GM20431 (cell line): ENCODE data around the gene KLHL30.
"Not testable (repeated sequence)": the region's sequence is repeated elsewhere in the genome, so short reads cannot be mapped to it uniquely, and the experiment has no call there.

ENCODE experiments used
- in situ Hi-C: fragments of 300-500 bp; cut with MseI, MboI; formaldehyde crosslinking; loops from one replicate; pipeline ENCODE4 v1.15.0; 2020; ENCODE audit warnings: low sequenced_read_pairs; ENCODE audit not compliant: unreplicated experiment

Gene KLHL30

DNA sequence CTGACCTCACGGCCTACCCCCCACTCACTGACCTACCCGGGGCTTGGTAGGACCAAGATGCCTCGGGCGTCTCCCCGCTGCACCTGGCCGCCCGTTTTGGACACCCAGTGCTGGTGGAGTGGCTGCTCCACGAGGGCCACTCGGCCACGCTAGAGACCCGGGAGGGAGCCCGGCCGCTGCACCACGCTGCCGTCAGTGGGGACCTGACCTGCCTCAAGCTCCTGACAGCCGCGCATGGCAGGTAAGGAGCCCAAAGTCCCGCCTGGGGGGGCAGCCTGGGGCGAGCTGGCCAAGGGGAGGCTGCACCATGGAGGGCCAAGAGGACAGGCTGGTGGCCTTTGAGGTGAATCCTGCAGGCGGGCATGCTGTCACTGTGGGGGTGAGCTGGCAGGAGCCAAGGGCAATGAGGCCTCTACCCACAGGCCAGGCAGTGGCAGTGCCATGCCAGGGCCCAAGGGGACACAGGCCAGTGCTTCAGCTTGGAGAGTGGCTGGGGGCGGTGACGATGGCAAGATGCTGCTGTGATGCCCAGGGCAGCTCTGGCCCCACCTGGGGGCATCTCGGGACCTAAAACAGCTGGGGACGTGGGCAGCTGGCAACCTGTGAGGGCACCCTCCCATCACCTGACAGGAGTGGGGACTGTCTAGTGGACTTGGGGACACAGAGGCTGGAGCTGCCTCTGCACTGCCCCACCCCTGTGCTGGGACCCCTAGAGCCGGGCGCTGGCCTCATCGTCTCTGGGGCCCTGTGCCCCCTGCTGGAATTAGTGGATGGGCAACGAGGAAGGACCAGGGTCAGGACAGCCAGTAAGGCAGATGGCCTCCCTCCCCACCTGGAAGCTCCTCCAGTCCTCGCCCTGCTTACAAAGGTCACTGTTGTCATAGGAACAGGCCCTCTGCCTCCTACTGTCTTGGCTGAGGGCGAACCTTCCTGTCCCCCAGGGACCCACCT lies 36.3 kb upstream of the KLHL30 start:
- in situ Hi-C loops: no loop called here

DNA sequence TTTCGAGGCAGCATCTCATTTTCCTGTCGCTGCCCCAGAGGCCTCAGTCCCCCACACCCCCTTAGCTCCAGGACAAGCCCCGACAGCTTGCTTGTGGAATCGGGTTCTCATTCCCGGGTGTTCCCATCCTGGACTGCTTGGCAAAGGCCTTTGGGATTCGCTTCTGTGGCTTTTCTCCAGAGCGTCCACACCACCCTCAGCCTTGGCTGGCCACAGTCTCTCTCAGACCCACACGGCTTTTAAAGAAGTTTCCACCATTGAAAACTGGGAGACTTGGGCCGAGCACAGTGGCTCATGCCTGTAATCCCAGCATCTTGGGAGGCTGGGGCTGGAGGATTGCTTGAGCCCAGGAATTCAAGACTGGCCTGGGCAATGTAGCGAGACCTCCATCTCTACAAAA lies 35.6 kb upstream of the KLHL30 start:
- in situ Hi-C loops: no loop called here

DNA sequence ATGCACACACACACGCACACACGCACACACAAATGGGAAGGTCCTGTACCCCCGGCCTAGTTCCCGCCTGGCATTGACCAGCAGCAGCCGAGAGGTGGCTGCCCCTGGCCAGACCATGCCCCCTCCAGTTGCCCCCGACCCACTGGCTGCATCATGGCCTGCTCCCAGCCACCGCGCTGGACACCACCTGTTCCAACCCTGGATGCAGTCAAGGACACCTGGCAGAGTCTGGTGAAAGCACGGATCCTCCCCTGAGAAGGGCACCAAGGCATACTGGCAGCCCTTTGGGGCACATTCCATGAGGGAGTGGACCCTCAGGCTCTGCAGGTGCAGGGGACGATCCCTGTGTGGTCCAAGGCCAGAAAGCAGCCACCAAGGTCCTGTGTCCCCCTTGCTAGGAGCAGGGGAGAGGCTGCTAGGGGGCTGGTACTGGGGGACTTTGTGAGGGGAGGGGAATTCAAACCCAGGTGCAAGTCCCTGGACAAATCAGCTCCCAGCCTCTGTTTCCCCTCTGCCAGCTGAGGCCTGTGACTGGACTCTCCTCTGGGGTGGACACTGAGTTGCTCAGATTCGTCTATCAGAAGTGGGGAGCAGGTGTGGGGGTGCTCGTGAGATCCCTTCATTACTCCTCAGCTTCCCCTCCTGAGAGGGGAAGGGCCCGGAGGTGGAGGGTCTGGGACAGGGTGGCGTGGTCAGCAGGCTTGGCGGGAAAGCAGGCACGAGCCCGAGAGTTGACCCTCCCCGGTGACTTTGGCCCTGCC lies 34.8 kb upstream of the KLHL30 start:
- in situ Hi-C loops: no loop called here

DNA sequence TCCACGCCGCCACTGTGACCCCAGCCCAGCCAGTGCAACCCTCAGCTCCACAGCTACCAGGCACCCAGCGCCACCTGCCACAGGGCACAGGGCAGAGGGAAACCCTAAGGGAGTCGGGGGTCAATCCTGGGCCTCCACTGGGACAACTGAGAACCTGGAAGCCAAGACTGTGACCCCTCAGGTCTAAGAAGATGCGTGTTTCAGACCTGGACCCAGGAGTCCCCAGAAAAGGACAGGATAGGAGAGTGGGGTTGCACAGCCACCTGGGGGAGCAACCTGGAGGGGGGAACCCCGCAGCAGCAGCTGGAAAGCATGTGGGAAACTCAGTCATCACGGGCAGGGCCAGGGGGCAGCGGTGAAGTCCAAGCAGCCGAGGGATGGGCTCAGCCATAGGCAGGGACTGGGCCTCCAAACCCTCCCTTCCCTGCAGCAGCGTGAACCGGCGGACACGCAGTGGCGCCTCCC lies 34.2 kb upstream of the KLHL30 start:
- in situ Hi-C loops: no loop called here

DNA sequence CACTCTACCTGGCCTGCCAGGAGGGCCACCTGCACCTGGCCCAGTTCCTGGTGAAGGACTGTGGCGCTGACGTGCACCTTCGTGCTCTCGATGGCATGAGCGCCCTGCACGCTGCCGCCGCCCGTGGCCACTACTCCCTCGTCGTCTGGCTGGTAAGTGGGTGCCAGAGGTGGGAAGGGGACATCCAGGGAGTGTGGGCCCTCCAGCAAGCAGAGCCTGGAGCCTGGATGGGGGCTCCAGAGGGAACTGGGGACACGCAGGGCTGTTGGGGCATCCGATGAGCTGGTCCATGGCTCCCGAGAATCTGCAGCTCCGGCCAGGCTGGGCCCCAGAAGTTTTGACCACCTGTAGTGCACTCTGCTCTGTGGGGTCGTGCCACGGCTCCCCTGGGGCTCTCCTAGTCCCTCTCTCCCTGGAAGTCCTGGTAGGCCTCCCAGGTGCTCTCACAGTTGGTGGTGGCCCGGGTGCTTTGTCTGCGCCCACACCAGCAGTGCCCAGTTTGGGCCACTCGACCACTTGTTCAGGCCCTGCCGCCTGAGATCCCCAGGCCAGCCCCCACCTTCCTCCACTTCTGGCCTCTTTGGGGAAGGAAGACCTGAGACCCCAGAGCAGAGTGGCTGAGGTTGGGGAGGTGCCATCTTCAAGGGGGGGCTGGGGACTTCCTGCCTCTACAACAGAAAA lies 33.6 kb upstream of the KLHL30 start:
- in situ Hi-C loops: no loop called here

DNA sequence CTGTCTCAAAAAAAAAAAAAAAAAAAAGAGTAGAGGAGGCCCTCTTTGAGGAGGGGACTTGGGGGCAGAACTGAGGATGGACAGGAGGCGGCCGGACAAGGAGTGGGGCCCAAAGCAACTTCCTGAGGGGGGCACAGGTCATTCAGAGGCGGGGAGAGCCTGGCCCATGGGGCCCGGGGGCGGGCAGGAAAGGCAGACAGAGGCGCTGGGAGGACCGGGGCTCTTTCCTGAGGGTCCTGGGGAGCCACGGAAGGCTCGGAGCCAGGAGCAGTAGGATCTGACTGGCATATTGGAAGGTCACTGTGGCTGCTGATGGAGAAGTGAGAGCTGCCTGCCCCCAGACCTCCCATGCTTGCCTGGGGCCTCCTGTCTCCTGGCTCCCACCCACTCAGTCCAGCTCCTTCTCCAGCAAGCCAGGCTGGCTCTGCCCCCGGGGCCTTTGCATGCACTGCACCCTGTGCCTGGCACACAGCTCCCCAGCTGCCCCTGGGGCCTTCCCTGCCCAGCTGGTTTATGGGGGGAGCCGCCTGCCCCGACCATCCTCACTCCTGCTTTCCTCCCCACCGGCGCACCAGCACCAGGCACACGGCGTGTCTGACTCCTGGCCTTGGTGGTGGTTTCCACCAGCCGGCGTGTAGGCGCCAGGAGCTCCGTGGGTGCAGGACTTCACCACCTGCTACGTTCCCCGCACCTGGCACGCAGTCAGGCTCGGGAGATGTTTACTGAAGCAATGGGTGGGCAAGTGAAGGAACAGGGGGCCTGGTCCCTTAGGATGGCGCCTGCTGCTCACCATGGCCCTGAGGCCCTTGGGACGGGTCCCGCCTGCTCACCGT lies 32.7 kb upstream of the KLHL30 start:
- in situ Hi-C loops: no loop called here

DNA sequence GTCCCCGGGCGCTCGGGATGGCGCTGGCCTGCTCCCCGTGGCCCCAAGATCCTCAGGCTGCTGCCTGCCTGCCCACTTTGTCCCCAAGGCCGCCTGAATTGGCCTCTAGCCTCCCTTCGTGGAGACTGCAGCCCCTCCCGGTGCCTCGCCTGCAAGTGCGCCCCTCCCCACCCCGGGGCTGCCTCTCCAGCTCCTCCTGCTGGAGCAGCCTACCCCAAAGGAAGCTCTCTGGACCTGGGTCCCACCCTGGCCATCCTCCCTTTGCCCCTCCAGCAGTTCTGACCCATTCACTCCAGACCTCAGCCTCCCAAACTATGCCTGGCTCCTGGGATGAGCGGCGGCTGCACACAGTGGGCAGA lies 32.1 kb upstream of the KLHL30 start:
- in situ Hi-C loops: no loop called here

DNA sequence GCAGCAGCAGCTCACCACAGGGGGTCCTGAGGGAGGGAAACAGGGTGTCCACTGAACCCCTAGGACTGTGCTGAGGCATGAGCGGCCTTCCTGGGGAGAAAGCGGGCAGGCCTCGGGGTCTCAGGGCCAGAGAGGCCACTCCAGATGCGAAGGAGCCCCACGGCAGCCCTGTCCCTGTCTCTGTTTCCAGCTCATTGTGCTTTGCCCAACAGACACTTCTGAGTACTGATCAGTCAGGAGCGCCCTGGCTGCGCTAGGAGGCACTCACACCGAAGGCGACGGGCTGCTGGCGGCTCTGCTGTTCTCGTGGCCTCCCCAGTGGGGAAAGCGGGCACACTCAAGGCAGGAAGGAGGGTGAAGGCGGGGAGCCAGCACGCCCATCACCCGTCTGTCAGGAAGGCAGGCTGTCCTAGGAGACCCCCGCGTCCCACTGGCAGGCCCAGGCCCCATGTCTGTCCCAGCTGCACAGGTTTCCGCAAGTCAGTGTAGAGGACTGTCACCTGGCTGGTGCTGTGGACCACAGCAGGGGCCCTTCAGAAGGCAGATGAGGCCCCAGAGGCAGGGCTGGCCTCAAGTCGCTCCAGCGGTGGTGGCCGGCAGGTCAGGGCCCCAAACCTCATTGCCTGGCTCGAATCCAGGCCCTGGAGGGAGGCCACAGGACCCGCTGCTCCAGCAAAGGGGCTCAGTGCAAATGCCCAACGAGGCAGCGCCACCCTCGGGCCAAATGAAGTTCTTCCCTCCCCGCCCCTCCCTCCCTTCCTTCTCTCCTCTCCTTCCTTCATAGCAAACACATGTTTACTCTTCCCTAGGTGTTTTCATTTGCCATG lies 31.6 kb upstream of the KLHL30 start:
- in situ Hi-C loops: no loop called here

DNA sequence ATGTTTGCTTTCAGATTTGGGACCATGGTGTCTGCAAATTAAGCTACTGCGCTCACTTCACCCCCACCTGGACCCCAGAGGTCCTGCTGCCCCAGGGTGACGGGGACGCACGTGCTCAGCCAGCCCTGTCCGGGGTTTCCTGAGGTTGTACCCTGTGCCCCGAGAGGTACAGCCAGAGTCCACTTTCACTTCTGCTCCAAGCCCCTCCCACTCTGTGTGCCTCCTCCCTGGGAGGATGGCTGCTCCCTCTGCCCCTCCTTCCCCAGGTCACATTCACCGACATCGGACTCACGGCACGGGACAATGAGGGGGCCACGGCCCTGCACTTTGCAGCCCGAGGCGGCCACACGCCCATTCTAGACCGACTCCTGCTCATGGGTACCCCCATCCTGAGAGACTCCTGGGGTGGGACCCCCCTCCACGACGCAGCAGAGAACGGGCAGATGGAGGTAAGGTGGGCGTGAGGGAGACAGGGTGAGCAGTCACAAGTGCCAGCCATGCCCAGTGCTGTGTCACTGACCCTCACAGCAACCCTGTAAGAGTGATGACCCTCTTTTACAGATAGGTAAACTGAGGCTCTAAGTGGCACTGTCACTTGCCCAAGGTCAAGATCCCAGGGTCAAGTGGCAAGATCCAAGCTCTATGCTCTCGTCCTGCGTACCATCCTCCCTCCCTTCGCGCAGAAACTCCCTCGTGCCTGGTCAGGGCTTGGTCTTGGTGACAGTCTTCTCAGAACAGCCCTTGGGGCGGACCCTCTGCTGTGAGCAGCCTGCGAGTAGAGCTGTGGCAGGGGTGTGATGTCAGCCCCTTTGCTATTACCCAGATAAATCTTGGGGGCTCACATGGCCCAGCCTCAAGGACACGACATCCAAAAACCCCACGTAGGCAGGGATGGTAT lies 30.7 kb upstream of the KLHL30 start:
- in situ Hi-C loops: no loop called here

DNA sequence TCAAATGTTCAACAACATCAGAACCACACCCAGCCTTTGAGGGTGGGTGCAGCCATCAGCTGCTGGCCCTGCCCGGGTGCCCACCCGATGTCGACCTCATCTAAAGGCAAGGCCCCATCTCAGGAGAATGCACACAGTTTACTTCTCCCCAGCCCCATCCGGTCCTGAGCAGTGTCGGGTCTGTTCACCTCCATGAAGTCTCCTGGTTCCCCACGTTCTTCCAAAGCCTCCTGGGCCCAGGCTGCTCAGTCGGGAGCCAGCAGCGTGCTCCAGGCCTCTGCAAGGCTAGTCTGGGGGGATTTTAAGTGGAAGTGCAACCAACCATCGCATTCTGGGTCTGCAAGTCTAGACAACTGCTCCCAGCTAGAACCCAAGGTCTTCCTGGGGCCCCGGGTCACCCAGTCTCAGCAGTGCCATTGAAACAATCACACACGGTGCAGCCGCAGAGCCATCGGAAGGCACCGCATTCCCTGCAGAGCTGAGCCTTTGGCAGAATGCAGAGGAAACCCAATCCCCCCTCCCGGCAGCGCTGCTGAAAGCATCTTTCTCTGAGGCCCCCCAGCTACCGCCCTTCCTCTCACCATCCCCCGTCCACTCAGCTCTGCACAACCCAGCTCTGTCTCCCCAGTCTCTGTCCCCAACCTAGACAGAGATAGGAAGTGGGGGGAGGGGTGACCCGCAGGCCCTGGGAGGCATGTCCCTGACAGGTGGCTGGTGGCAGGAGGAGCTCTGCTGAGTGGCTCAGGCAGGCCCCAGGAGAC lies 29.9 kb upstream of the KLHL30 start:
- in situ Hi-C loops: no loop called here

DNA sequence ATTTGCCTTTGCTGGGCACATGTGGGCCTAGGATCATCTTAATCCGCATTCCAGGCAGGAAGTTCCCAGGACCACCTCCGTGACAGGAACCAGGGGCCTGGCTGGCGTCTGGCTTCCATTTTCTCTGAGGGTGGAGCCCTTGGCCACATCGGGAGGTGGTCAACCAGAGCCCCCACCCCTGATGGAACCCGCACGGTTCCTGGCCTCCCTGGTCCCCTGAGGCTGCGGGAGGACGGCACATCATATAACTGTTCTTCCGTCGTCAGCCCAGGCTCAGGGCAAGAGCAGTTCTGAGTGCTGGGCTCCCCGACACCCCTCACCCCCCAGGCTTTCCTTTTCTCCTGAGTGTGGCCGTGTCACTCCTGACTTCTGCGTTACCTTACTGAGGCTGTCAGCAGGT lies 24.9 kb upstream of the KLHL30 start:
- in situ Hi-C loops: no loop called here

DNA sequence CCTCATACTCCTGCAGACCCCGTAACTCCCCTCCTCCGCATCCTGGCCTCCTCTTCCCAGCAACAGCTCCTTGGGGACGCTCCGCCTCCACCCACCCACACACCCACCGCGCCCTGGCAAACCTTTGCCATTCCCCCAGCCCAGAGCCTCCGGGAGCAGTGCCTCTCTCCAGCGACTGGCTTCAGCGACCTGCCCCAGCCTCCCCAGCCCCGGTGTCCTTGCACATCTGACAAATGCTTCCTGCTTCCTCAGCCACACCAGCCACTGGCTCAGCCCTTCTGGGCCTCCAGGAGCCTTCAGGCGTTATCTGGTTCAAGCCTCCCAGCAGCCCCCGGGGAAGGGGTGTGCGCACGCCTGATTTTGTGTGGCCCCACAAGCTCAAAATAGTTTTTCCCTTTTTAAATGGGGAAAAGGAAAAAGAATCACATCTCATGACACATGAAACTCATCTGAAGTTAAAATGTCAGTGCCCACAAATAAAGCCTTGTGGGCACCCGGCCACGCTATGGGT lies 24.1 kb upstream of the KLHL30 start:
- in situ Hi-C loops: no loop called here

DNA sequence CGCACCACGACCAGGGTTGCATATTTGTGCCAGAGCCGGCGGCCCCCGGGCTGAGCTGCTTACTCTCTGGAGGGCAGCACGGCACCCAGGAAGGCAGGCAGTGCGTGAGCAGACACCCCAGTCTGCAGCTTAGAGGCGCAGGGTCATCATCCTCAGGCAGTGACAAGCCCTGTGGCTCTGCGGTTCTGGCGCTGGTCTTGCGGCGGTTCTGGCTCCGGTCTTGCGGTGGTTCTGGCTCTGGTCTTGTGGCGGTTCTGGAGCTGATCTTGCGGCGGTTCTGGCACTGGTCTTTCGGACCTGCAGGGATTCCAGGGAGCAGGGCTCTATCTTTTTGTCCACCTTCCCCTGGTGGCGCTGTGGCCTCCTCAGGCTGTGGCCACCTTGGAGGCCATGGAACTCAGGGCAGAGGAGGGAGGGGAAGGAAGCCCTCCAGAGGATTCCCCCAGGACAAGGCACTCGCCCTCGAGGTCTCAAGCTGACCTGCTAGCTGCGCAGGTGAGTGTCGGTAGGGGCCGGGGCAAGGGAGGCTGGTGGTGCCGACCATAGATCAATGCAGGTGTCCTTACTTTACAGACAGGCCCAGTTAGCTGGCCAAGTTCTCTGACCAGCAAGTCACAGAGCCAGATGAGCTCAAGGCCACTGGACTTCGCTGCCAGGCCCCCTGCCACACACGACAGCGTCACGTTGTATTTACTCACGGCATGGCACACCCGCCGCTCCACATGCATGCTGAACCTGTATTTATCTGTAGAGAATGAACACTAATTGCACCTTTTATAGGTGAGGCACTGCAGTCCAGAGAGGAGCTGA lies 23.4 kb upstream of the KLHL30 start:
- in situ Hi-C loops: no loop called here

DNA sequence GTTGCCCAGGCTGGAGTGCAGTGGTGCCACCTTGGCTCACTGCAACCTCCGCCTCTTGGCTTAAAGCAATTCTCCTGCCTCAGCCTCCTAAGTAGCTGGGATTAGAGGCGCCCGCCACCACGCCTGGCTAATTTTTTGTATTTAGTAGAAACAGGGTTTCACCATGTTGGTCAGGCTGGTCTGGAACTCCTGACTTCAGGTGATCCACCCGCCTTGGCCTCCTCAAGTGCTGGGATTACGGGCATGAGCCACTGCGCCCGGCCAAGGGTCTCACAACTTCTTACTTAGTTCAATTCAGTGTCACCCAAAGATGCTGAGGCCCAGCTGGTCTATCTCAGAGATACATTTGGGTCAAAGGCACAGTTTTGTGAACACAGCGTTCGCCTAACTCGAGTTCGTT lies 22.8 kb upstream of the KLHL30 start:
- in situ Hi-C loops: not testable (repeated sequence)

DNA sequence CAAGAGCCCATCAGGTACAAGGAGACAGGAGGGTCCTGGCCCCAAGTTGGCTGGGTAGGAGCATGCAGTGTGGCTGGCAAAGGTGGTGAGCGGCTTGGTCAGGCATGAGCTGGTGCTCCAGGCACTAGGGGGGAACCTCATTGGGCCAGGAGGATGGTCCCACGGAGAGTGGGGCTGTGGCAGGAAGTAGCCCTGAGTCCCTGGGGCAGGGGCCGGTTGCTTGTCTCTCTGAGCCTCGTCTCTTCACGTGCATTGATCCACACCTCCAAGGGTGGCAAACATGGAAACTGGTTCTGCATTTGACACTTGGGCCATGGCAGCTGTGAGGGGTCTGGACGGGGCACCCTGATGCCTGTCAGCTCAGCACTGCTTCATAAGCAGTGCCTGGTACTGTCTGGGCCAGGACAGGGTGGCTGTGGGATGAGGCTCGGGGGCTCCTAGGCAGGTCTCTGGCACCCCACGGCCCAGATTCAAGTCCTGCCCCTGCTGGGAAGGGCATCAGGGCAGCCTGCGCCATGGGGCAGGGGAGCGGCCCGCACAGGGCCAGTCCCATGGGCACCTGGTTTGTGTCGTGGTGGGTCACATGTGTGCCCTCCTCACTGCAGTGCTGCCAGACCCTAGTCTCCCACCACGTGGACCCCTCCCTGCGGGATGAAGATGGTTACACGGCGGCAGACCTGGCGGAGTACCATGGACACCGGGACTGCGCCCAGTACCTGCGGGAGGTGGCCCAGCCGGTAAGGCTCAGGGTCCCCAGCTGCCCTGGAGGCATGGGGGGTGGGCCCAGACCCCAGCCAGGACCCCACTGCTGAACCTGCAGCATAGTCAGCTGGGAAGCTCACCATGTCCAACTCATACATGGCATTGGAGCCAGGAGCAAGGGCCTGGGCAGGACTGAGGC lies 21.9 kb upstream of the KLHL30 start:
- in situ Hi-C loops: no loop called here
